OCI-LY1 (cell line): Measurements from ENCODE around the gene AGFG2.

ENCODE experiments used
- H2AFZ ChIP-seq: fragments of 200-600 bp; sonication (generic), shearing (Covaris generic); 2 replicates; pipeline ENCODE4 v1.6.0; 2014; ENCODE audit warnings: antibody characterized with exemption, mild to moderate bottlenecking, low read length
- H3F3A ChIP-seq: fragments of 200-600 bp; sonication (generic), shearing (Covaris generic); 2 replicates; pipeline ENCODE4 v1.6.0; 2014; ENCODE audit warnings: mild to moderate bottlenecking, antibody characterized with exemption, low read length, moderate library complexity; ENCODE audit not compliant: insufficient read depth
- H3K27ac ChIP-seq: fragments of 200-600 bp; sonication (generic); 2 replicates; pipeline ENCODE4 v1.5.1; 2014; ENCODE audit warnings: low read length, mixed run types, mild to moderate bottlenecking, low read depth; ENCODE audit not compliant: poor library complexity, severe bottlenecking
- H3K27me3 ChIP-seq: fragments of 200-600 bp; sonication (generic); 2 replicates; pipeline ENCODE4 v1.6.0; 2014; ENCODE audit warnings: antibody characterized with exemption, mild to moderate bottlenecking, low read length, moderate library complexity; ENCODE audit not compliant: insufficient read depth
- H3K36me3 ChIP-seq: fragments of 200-600 bp; sonication (generic); 2 replicates; pipeline ENCODE4 v1.6.1; 2014; ENCODE audit warnings: mild to moderate bottlenecking, antibody characterized with exemption, low read length, moderate library complexity, mixed read lengths; ENCODE audit not compliant: insufficient read depth
- H3K4me1 ChIP-seq: fragments of 200-600 bp; sonication (generic); 2 replicates; pipeline ENCODE4 v1.5.1; 2014; ENCODE audit warnings: mild to moderate bottlenecking, low read length, moderate library complexity; ENCODE audit not compliant: insufficient read depth, severe bottlenecking
- H3K4me2 ChIP-seq: fragments of 200-600 bp; sonication (generic), shearing (Covaris generic); 2 replicates; pipeline ENCODE4 v1.6.1; 2014; ENCODE audit warnings: low read length
- H3K4me3 ChIP-seq: fragments of 200-600 bp; sonication (generic); 2 replicates; pipeline ENCODE4 v1.5.1; 2014; ENCODE audit warnings: low read length, low read depth, mild to moderate bottlenecking, mixed read lengths; ENCODE audit not compliant: poor library complexity, severe bottlenecking
- H3K79me2 ChIP-seq: fragments of 200-600 bp; shearing (Covaris generic); 2 replicates; pipeline ENCODE4 v1.6.1; 2016; ENCODE audit warnings: mixed run types, low read length, mixed read lengths; ENCODE audit not compliant: insufficient read depth
- H3K9ac ChIP-seq: fragments of 200-600 bp; sonication (generic), shearing (Covaris generic); 2 replicates; pipeline ENCODE4 v1.6.1; 2014; ENCODE audit warnings: mild to moderate bottlenecking, low read length, mixed read lengths
- H3K9me2 ChIP-seq: fragments of 200-600 bp; sonication (generic), shearing (Covaris generic); 2 replicates; pipeline ENCODE4 v1.6.1; 2014; ENCODE audit warnings: low read depth, mild to moderate bottlenecking, low read length, mixed read lengths
- H3K9me3 ChIP-seq: fragments of 200-600 bp; shearing (Covaris generic); 2 replicates; pipeline ENCODE4 v1.6.1; 2014; ENCODE audit warnings: low read length, mixed read lengths
- H4K20me1 ChIP-seq: fragments of 200-600 bp; sonication (generic), shearing (Covaris generic); 2 replicates; pipeline ENCODE4 v1.6.0; 2016; ENCODE audit warnings: mild to moderate bottlenecking, low read length; ENCODE audit not compliant: insufficient read depth
- EZH2 ChIP-seq: fragments of 200-600 bp; sonication (generic), shearing (Covaris generic); IDR thresholded peaks from 2 replicates; pipeline ENCODE4 v1.8.0; 2017; ENCODE audit warnings: borderline replicate concordance, mixed run types, mild to moderate bottlenecking, antibody characterized with exemption, low read length, moderate library complexity, mixed read lengths
- TF ChIP-seq, protein P1 (sequence below): fragments of 200-600 bp; sonication (generic), shearing (Covaris generic); IDR thresholded peaks from 2 replicates; pipeline ENCODE4 v1.5.1; 2017; ENCODE audit warnings: mild to moderate bottlenecking, antibody characterized with exemption, low read length, moderate library complexity, mixed read lengths

AGFG2 gene

DNA sequence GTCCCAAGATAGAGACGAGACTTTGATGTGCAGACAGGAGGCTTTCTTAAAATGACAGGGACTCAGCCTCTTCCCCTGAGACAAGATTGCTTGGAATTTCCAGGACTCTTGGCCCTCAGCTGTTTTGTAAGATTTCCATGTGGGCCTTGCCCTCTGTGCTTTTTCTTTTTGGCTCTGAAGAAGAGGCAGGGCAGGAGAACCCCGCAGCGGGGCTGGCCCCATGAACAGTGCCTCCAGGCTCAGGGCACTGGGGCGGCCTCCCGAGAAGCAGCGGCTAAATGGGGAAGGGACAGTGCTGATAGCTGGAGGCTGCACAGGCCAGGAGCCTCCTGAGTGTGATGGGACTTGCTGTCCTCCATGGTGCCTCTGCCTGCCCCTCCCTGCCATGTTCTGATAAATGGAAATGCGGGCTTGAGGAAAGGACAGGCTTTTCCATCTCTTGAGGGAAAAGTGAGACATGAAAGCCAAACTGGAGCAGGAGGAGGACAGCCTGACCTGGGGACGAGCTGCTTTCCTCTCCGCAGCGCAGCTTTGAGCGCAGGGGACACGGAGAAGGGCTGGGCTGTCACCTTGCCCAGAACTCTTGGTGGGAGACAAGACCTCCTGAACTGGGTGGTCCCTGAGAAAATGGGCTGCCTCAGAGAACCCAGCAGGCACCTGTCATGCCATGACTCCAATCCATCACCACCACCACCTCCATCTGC is 22.6 kb downstream of the AGFG2 start:
- no peak for TF ChIP-seq EZH2
- TF ChIP-seq, protein P1, sequence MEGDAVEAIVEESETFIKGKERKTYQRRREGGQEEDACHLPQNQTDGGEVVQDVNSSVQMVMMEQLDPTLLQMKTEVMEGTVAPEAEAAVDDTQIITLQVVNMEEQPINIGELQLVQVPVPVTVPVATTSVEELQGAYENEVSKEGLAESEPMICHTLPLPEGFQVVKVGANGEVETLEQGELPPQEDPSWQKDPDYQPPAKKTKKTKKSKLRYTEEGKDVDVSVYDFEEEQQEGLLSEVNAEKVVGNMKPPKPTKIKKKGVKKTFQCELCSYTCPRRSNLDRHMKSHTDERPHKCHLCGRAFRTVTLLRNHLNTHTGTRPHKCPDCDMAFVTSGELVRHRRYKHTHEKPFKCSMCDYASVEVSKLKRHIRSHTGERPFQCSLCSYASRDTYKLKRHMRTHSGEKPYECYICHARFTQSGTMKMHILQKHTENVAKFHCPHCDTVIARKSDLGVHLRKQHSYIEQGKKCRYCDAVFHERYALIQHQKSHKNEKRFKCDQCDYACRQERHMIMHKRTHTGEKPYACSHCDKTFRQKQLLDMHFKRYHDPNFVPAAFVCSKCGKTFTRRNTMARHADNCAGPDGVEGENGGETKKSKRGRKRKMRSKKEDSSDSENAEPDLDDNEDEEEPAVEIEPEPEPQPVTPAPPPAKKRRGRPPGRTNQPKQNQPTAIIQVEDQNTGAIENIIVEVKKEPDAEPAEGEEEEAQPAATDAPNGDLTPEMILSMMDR = no peak
- H3F3A ChIP-seq = no peaks in the 10 kb centered on the region
- H3K79me2 ChIP-seq = no peaks in the 10 kb centered on the region
- H3K36me3 ChIP-seq = no peaks in the 10 kb centered on the region; the same call in 1 of the 2 replicates
- no peaks in the 10 kb centered on the region for H3K9me3 ChIP-seq
- no peak overlapping the region for H3K9ac ChIP-seq
- H4K20me1 ChIP-seq = no peaks in the 10 kb centered on the region
- H3K27me3 ChIP-seq = no peaks in the 10 kb centered on the region
- H3K9me2 ChIP-seq = no peaks in the 10 kb centered on the region
- H3K27ac ChIP-seq = no peak overlapping the region
- no peak overlapping the region for H2AFZ ChIP-seq
- H3K4me2 ChIP-seq = no peak overlapping the region
- H3K4me3 ChIP-seq = no peak overlapping the region
- no peaks in the 10 kb centered on the region for H3K4me1 ChIP-seq

- no peaks in the 10 kb centered on the region for H3K27me3 ChIP-seq
- H2AFZ ChIP-seq = no peak overlapping the region
- H3K4me3 ChIP-seq = no peak overlapping the region
- no peaks in the 10 kb centered on the region for H4K20me1 ChIP-seq
- H3F3A ChIP-seq = no peaks in the 10 kb centered on the region
- no peak overlapping the region for H3K27ac ChIP-seq
- H3K4me1 ChIP-seq = peaks cover under 1% of the 10 kb centered on the region
- H3K79me2 ChIP-seq = no peaks in the 10 kb centered on the region
- H3K36me3 ChIP-seq = no peaks in the 10 kb centered on the region
- no peaks in the 10 kb centered on the region for H3K9me3 ChIP-seq
- H3K9ac ChIP-seq = no peak overlapping the region
- no peak overlapping the region for H3K4me2 ChIP-seq
- no peak for TF ChIP-seq EZH2
- TF ChIP-seq, protein P1 = no peak
- no peaks in the 10 kb centered on the region for H3K9me2 ChIP-seq
Observed at GRCh38 chr7:100562195-100563099, 23.4 kb downstream of the AGFG2 start.

DNA sequence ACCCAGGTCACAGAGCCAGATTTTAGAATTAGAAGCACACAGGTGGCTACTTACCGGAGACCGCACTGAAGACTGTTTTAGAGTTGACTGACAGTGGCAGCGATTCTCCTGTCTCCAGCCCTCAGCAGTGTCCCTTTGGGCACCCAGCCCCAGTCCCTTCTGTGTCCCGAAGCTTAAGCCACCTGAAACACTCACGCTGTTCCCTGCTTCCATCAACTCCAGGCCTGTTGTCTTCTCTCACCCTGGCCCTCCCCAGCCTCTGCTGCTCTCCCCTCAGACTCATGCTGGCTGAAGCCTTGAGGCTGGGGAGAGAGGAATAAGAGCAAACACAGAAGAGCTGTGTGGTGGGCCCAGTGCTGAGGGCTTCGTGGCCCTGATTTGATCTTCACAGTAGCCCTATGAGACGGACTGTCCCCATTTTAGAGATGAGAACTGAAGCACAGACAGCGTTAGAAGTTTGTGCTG is 24.1 kb downstream of the AGFG2 start:
- Histone ChIP-seq H3K4me1 (peaks cover 6% of the 10 kb centered on the region), H4K20me1 (no peaks in the 10 kb centered on the region), H3K4me3 (no peak overlapping the region), H3K79me2 (no peaks in the 10 kb centered on the region), H3F3A (no peaks in the 10 kb centered on the region), H3K4me2 (no peak overlapping the region), H3K27me3 (no peaks in the 10 kb centered on the region), H3K9me2 (no peaks in the 10 kb centered on the region), H2AFZ (no peak overlapping the region), H3K27ac (no peak overlapping the region), H3K9me3 (no peaks in the 10 kb centered on the region), H3K9ac (no peak overlapping the region), H3K36me3 (no peaks in the 10 kb centered on the region)
- TF ChIP-seq, protein P1 = no peak
- TF ChIP-seq EZH2 = no peak
